Neural cell (in vitro differentiated cells): ENCODE measurements around the gene SMIM14.

ENCODE experiments used
- CTCF ChIP-seq: fragments of 450-650 bp; IDR thresholded peaks from 2 replicates; pipeline ENCODE4 v1.5.1; 2014; ENCODE audit warnings: antibody characterized with exemption, mild to moderate bottlenecking, moderate library complexity; ENCODE audit not compliant: poor library complexity, severe bottlenecking
- EP300 ChIP-seq: fragments of 450-650 bp; conservative IDR thresholded peaks from 2 replicates; pipeline ENCODE4 v1.6.1; 2014; ENCODE audit warnings: antibody characterized with exemption, mild to moderate bottlenecking, moderate library complexity; ENCODE audit not compliant: poor library complexity, severe bottlenecking
- EZH2 ChIP-seq: fragments of 200-600, 300-800 bp; shearing (Covaris generic), sonication (generic); IDR thresholded peaks from 2 replicates; pipeline ENCODE4 v1.6.1; 2014; ENCODE audit warnings: antibody characterized with exemption, low read length, borderline replicate concordance, mild to moderate bottlenecking; ENCODE audit not compliant: insufficient read depth, poor library complexity, severe bottlenecking
- MXI1 ChIP-seq: fragments of 450-650 bp; conservative IDR thresholded peaks from 2 replicates; pipeline ENCODE4 v1.6.1; 2014; ENCODE audit warnings: antibody characterized with exemption, mild to moderate bottlenecking; ENCODE audit not compliant: poor library complexity, severe bottlenecking
- POLR2AphosphoS5 ChIP-seq: IDR thresholded peaks from 2 replicates; pipeline ENCODE4 v1.6.1; 2012
- RAD21 ChIP-seq: fragments of 450-650 bp; conservative IDR thresholded peaks from 2 replicates; pipeline ENCODE4 v1.6.1; 2014; ENCODE audit warnings: antibody characterized with exemption, mild to moderate bottlenecking, moderate library complexity
- TAF1 ChIP-seq: IDR thresholded peaks from 2 replicates; pipeline ENCODE4 v1.6.1; 2012; ENCODE audit warnings: low read depth
- TF ChIP-seq, protein P1 (sequence below): IDR thresholded peaks from 2 replicates; pipeline ENCODE4 v1.6.1; 2012; ENCODE audit warnings: borderline replicate concordance

- no peak for TF ChIP-seq CTCF
- TF ChIP-seq EZH2: no peak
- no peak for TF ChIP-seq POLR2AphosphoS5
- TF ChIP-seq EP300: no peak
- TF ChIP-seq, protein P1, sequence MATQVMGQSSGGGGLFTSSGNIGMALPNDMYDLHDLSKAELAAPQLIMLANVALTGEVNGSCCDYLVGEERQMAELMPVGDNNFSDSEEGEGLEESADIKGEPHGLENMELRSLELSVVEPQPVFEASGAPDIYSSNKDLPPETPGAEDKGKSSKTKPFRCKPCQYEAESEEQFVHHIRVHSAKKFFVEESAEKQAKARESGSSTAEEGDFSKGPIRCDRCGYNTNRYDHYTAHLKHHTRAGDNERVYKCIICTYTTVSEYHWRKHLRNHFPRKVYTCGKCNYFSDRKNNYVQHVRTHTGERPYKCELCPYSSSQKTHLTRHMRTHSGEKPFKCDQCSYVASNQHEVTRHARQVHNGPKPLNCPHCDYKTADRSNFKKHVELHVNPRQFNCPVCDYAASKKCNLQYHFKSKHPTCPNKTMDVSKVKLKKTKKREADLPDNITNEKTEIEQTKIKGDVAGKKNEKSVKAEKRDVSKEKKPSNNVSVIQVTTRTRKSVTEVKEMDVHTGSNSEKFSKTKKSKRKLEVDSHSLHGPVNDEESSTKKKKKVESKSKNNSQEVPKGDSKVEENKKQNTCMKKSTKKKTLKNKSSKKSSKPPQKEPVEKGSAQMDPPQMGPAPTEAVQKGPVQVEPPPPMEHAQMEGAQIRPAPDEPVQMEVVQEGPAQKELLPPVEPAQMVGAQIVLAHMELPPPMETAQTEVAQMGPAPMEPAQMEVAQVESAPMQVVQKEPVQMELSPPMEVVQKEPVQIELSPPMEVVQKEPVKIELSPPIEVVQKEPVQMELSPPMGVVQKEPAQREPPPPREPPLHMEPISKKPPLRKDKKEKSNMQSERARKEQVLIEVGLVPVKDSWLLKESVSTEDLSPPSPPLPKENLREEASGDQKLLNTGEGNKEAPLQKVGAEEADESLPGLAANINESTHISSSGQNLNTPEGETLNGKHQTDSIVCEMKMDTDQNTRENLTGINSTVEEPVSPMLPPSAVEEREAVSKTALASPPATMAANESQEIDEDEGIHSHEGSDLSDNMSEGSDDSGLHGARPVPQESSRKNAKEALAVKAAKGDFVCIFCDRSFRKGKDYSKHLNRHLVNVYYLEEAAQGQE: no peak
- no peak for TF ChIP-seq TAF1
- TF ChIP-seq MXI1: no peak
- no peak for TF ChIP-seq RAD21
Measured at GRCh38 chr4:39608451-39608850, 30.2 kb downstream of the SMIM14 start.
